ENCODE results near the gene PACRG. TPM values are rescaled to one million over a fixed set of nuclear protein-coding genes. Genes with fewer than 3 reads are reported as not detected.

The PACRG gene
- total RNA-seq, 1 experiment from 2014 or later = 0.59 TPM

GRCh38 chr6:163190786-163191185, 463.0 kb downstream of the PACRG start:
- in situ Hi-C loops (cut with HindIII; ENCODE audit: low pct_unique_long_range_greater_than_20kb, low sequenced_read_pairs) (no loop called here), intact Hi-C loops (cut with micrococcal nuclease; ENCODE audit: unreplicated experiment) (no loop called here)
- Histone ChIP-seq H3K27ac (ENCODE audit: low read length) (no peak overlapping the region), H3K4me1 (ENCODE audit: control insufficient read depth, insufficient read depth, low read length) (no peaks in the 10 kb centered on the region), H3K36me3 (ENCODE audit: control insufficient read depth, insufficient read depth, low read length) (no peaks in the 10 kb centered on the region), H3K4me3 (ENCODE audit: low read depth in 2 of 2, low read length in 2 of 2) (no peak overlapping the region), H3K9me3 (ENCODE audit: control insufficient read depth, insufficient read depth, low read depth, low read length) (no peaks in the 10 kb centered on the region), H3K27me3 (ENCODE audit: control insufficient read depth, insufficient read depth, low read length) (no peaks in the 10 kb centered on the region)
- ATAC-seq = no peak
- no peak for DNase-seq (ENCODE audit: low read depth, low spot score)
- no TSS peak for BruUV-seq (replicated peaks)
- POLR2A ChIA-PET = no interaction called here
- TF ChIP-seq CTCF (IDR thresholded peaks at IDR 0.05) (no peak), SIN3A (IDR thresholded peaks at IDR 0.05; ENCODE audit: borderline replicate concordance, insufficient read depth, low read depth, low read length) (no peak), REST (IDR thresholded peaks at IDR 0.05; ENCODE audit: insufficient read depth in 1 of 2, low read depth in 2 of 2, low read length in 1 of 2) (no peak), POLR2AphosphoS5 (IDR thresholded peaks at IDR 0.05; ENCODE audit: low read depth, low read length) (no peak), TCF7L2 (IDR thresholded peaks at IDR 0.05; ENCODE audit: low read depth, low read length) (no peak)
- CTCF ChIA-PET = no interaction called here

GRCh38 chr6:163191704-163192537, 464.1 kb downstream of the PACRG start:
- in situ Hi-C loops (cut with HindIII; ENCODE audit: low pct_unique_long_range_greater_than_20kb, low sequenced_read_pairs) = no loop called here
- POLR2A ChIA-PET = interaction anchor here (0.6 kb wide), 1 partner anchor 18 kb away, joined by 3 read pairs; no protein-coding TSS in a partner anchor
- no peak for DNase-seq (ENCODE audit: low read depth, low spot score)

More at GRCh38 chr6:163191704-163192537, 464.1 kb downstream of the PACRG start:
- BruUV-seq (replicated peaks) = no TSS peak
- H3K27me3 ChIP-seq (ENCODE audit: control insufficient read depth, insufficient read depth, low read length) = no peaks in the 10 kb centered on the region
- no peaks in the 10 kb centered on the region for H3K36me3 ChIP-seq (ENCODE audit: control insufficient read depth, insufficient read depth, low read length)
- intact Hi-C loops (cut with micrococcal nuclease; ENCODE audit: unreplicated experiment) = no loop called here
- H3K27ac ChIP-seq (ENCODE audit: low read length) = no peak overlapping the region
- CTCF ChIA-PET = no interaction called here
- no peak for ATAC-seq
- TF ChIP-seq SIN3A (IDR thresholded peaks at IDR 0.05; ENCODE audit: borderline replicate concordance, insufficient read depth, low read depth, low read length) (no peak), POLR2AphosphoS5 (IDR thresholded peaks at IDR 0.05; ENCODE audit: low read depth, low read length) (no peak), REST (IDR thresholded peaks at IDR 0.05; ENCODE audit: insufficient read depth in 1 of 2, low read depth in 2 of 2, low read length in 1 of 2) (no peak), CTCF (IDR thresholded peaks at IDR 0.05) (no peak), TCF7L2 (IDR thresholded peaks at IDR 0.05; ENCODE audit: low read depth, low read length) (no peak)
- no peak overlapping the region for H3K4me3 ChIP-seq (ENCODE audit: low read depth in 2 of 2, low read length in 2 of 2)
- no peaks in the 10 kb centered on the region for H3K9me3 ChIP-seq (ENCODE audit: control insufficient read depth, insufficient read depth, low read depth, low read length)
- H3K4me1 ChIP-seq (ENCODE audit: control insufficient read depth, insufficient read depth, low read length) = no peaks in the 10 kb centered on the region
